ENCODE measurements around the gene HOXA10.

HOXA10 gene

GRCh38 chr7:27145165-27145913 is 28.8 kb downstream of the HOXA10 start:
- DNase-seq (ENCODE audit: low spot score) = no peak

- no peak for DNase-seq (ENCODE audit: low spot score)
These were observed 29.3 kb downstream of the HOXA10 start for GRCh38 chr7:27144781-27145164.

GRCh38 chr7:27143950-27144780 is 30.0 kb downstream of the HOXA10 start:
- no peak for DNase-seq (ENCODE audit: low spot score)

- no peak for DNase-seq (ENCODE audit: low spot score)
These were observed 30.8 kb downstream of the HOXA10 start, which contains the start of gene HOXA5 for GRCh38 chr7:27143023-27143949. Gene HOXA5 (minus strand): TSS chr7:27143681. CDS start chr7:27143607, 74 bp downstream.

- DNase-seq (ENCODE audit: low spot score) = no peak
These were observed 31.5 kb downstream of the HOXA10 start for GRCh38 chr7:27142580-27143022.

GRCh38 chr7:27141923-27142579 is 32.1 kb downstream of the HOXA10 start:
- no peak for DNase-seq (ENCODE audit: low spot score)

- DNase-seq (ENCODE audit: low spot score) = no peak
These were observed 32.8 kb downstream of the HOXA10 start for GRCh38 chr7:27141137-27141922.

- DNase-seq (ENCODE audit: low spot score) = no peak
These were observed 33.8 kb downstream of the HOXA10 start for GRCh38 chr7:27140126-27140857.

GRCh38 chr7:27139334-27140125 is 34.6 kb downstream of the HOXA10 start:
- DNase-seq (ENCODE audit: low spot score) = no peak

GRCh38 chr7:27138985-27139333 is 35.2 kb downstream of the HOXA10 start:
- DNase-seq (ENCODE audit: low spot score) = no peak

- DNase-seq (ENCODE audit: low spot score) = no peak
These were observed 35.6 kb downstream of the HOXA10 start for GRCh38 chr7:27138472-27138871.

GRCh38 chr7:27137640-27138315 is 36.3 kb downstream of the HOXA10 start:
- no peak for DNase-seq (ENCODE audit: low spot score)

- no peak for DNase-seq (ENCODE audit: low spot score)
These were observed 39.7 kb downstream of the HOXA10 start for GRCh38 chr7:27134392-27134791.

GRCh38 chr7:27133409-27134231 is 40.5 kb downstream of the HOXA10 start:
- DNase-seq (ENCODE audit: low spot score) = no peak

- no peak for DNase-seq (ENCODE audit: low spot score)
These were observed 41.1 kb downstream of the HOXA10 start for GRCh38 chr7:27132978-27133377.

- no peak for DNase-seq (ENCODE audit: low spot score)
These were observed 41.9 kb downstream of the HOXA10 start for GRCh38 chr7:27132214-27132613.

GRCh38 chr7:27131390-27131819 is 42.7 kb downstream of the HOXA10 start:
- no peak for DNase-seq (ENCODE audit: low spot score)

Data from hematopoietic multipotent progenitor cell treated with erythropoietin and hydrocortisone succinate and interleukin-3 and kit ligand, for 17 days (in vitro differentiated cells).